GM10847 (cell line): Measurements from ENCODE around the gene DGCR8.

ENCODE experiments used
- POLR2A ChIP-seq: IDR thresholded peaks from 2 replicates; pipeline ENCODE4 v1.6.1; 2011; ENCODE audit not compliant: insufficient read length; ENCODE audit errors: extremely low read depth

The DGCR8 gene

DNA sequence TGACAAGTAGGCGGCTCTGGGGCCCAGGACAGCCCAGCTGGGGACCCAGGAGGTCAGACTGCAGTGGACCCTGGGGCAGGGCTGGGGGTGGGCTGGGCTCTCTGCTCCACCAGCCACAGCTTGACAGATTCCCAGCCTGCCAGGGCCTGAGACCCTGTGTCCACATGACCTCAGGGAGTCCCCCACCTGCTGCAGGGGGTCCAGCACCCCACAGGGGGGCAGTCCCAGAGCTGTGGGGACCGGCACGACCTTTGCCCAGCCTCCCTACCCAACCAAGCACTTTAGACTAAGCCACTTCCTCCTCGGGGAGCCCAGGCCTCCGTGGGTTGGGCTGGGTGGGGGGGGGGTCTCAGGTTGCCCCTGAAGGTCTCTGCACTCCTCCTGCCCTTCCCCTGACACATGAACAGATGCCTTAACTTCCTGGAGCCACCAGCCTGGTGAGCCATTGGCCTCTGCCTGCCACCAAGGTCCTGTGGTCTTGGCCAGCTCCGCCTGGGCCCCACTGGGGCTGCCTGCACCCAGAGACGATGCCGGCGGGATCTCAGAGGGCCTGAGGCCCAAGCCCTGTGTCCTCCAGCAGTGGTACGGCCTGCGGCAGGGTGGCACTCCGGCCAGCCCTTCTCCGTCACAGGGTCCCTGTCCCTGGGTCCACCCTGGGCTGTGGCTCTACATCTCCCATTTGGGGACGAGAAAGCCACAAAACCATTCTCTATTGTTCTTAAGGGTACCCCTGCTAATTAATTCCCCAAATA, 67.4 kb downstream of the DGCR8 start:
- no peak for TF ChIP-seq POLR2A

DNA sequence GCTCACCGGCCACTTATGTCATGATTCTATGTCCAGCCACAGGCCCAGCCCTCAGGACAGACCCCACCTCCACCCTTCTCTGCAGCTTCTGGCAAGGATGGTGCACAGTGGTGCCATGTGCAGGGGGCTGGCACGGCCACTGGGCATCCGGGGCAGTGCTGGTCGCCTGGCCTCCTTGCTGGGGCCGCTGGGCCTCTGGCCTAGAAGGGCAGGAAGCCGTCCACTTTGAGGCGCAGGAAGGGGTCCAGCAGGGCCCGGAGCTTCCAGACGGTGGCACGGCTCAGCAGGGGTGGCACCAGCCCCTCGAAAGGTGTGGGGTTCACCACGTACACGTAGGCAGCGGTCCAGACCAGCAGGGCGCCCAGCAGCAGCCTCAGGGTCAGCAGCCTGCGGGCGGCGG, 68.4 kb downstream of the DGCR8 start:
- TF ChIP-seq POLR2A: no peak

DNA sequence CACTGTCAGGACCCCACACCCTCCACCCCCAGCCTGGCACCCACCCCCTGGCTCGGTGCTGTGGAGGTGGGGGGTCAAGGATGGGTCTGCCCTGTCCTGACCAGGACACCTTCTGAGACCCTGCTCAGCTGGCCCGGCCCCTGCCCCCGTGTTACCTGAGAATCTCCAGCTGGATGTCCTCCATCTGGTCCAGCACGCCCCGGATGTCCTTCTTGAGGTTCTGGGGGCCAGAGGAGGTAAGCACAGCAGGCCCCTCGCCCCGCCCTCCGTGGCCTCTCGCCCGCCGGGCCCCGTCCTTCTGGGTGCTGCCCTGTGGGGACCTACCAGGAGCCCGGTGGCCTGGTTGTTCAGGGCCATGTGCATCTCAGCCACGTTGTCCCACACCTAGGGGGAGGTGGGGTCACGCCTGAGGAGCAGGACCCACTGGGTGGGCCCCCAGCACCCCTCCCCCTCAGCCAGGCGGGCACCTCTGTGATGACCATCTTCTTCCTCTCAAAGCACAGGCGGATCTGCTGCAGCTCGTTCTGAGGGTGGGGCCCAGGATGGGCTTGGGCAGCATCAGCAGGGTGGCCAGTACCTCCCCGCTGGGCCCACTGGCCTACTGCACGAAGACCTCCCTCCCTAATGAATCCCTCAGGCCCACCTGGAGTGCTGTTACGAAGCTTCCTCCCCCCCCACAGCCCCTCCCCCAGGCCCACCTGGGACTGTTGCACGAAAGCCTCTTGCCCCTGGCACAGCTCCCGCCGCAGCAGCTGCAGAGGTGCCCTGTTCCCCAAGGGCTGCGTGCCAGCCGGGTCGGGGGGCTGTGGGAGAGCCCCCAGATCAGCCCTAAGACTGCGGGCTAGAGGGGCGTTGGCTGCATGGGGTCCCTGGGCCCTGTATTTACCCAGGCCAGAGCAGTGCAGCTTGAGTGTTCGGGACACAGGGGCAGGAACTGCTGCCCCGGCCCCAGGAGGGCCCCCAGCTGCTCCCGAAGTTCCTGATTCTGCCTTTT, 69.5 kb downstream of the DGCR8 start:
- no peak for TF ChIP-seq POLR2A

DNA sequence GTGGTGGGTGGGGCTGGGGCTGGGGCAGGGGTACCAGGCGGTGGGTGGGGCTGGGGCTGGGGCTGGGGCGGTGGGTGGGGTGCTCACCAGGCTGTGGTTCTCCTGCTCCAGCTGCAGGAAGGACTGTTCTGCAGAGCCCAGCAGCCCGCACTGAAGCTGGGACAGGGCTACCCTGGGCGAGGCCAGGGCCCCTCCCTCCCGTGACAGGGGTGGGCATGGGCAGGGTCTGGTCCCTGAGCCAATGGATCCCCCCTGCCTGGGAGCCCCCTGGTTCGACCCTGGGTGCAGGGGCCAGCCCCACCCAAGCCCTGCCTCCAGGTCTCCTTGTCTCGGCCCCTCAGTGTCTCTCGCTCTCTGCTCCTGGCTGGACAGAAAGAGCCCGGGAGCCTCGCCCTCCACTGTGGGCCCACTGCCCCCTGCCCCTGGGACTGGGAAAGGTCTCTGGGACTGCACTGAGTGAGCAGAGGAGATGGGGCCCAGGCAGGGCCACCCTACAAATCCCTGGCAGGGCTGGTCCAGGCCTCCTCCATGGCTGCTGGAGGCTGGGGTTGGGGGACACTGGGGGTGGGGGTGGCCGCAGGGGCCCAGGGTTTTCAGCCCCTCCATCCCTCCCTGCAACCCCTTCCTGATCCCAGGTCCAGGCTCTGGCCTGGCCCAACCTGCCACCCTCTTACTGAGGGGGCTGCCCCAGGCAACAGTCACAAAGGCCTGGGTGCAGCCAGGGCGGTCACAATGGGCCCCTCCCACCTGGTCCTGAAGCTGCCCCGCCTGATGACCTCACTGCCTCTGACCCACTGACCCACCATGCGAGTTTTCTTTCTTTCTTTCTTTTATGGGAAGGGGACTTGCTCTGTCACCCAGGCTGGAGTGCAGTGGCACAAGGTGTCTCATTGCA, 70.6 kb downstream of the DGCR8 start, which contains the start of gene CCDC188:
Gene CCDC188, minus strand, starts transcription at position 675 of the 895 bp plus-strand sequence. Its CDS starts 69 bp downstream, at position 606.
- no peak for TF ChIP-seq POLR2A

DNA sequence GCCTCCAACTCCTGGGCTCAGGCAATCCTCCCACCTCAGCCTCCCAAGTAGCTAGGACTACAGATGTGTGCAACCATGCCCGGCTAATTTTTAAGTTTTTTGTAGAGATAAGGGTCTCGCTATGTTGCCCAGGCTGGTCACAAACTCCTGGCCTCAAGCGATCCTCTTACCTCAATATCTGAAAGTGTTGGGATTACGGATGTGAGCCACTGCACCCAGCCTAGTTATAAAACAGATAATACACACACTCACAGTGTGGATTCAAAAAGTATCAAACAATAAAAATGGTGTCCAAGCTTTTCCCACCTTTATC, 71.2 kb downstream of the DGCR8 start:
- TF ChIP-seq POLR2A: no peak

DNA sequence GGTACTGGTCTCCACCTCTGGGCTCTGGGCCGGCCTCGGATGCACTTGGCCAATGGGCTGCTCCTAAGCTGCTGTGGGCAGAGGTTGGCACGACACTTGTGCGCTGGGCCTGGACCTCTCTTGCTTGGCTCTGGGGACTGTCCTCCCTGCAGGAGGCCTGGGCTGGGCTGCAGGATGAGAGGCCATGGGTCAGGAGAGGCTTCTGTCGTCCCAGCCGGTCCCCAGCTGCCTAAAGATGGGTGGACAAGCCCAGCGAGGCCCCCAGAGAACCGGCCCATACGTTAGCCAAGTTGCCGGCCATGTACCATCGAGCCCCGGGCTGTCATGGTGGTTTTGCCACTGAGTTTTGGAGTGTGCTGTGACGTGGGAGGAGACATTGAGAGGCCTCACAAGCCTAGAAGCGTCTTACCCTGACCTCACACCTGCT, 72.4 kb downstream of the DGCR8 start:
- TF ChIP-seq POLR2A: no peak

DNA sequence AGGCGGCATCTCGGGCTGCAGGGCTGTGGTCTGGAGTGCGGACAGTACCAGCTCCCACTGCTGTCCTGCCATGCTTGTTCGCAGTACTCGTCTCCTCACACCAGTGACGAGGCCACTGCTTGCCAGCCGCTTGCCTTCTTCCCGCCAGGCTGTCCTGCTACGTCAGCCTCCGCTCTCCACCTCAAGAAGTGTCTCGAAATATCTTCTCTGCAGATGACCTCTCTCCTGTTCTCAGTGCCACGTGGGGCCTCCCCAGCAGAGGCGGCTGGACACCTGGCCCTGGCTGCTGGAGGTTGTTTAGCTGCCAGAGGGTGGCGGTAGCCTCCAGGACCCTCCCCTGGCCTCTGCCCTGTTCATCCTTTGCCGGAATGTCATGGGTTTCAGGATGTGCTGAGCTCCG, 73.9 kb downstream of the DGCR8 start:
- TF ChIP-seq POLR2A: no peak

DNA sequence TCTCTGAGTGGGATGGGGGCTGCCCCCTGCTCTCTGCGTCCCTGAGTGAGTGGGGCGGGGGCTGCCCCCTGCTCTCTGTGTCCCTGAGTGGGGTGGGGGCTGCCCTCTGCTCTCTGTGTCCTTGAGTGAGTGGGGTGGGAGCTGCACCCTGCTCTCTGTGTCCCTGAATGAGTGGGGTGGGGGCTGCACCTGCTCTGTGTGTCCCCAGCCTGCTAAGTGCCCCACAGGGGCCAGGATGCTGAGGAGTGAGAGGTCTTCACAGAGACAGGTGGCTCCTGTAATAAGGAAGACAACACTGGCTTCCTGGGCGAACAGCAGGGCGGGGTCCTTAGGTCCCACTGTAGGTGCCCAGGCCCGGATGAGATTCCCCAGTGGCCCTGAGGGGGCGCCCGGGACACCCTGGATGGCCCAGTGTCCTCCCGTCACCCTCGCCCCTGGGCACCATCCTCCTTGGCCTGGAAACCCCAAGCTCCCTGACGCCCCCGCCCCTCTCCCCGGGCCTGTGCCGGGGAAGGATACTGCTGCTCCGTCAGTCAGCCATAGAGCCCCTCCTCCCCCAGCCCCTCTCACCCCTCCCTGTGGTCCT, 74.7 kb downstream of the DGCR8 start:
- no peak for TF ChIP-seq POLR2A

DNA sequence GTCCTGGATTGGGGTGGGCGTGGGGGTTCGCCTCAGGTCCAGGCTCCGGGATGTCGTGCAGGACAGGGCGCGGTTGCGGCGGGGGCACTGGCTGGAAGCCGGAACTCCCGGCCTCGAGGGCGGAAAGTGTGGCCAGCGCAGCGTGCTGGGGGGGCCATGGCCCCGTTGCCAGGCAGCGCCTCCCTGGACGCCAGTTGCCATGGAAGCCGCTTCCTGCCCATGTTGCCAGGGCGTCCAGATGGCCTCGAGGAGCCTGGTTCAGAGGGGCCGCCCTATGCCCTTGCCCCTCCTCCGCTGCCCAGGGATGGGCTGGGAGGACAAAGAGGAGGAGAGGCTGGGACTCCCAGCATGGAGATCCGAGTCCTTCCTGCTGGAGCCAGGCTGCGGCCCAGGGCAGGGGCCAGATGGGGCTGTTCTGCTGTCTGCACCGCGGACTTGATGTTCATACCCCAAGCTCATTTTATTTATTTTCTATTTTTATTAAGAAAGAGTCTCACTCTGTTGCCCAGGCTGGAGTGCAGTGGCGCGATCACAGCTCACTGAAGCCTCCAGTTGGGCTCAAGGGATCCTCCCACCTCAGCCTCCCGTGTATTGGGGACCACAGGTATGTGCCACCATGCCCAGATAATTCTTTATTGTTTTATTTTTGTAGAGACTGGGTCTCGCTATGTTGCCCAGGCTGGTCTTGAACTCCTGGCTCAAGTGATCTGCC, 75.4 kb downstream of the DGCR8 start:
- TF ChIP-seq POLR2A: no peak

DNA sequence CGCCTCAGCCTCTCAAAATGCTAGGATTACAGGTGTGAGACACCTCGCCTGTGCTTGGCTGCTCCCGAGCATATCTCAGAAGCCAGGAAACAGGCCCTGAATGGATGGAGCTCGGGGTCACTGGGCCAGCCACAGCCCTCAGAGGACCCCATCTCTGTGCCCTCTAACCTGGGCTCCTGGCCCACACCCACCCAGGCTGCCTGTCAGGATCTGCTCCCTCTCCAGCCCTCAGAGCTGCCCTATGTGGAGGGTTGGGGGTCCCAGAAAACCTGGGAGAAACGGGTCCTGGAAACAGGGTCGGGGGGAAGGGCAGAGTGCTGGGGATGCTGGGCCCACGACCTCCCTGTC, 76.0 kb downstream of the DGCR8 start:
- no peak for TF ChIP-seq POLR2A

DNA sequence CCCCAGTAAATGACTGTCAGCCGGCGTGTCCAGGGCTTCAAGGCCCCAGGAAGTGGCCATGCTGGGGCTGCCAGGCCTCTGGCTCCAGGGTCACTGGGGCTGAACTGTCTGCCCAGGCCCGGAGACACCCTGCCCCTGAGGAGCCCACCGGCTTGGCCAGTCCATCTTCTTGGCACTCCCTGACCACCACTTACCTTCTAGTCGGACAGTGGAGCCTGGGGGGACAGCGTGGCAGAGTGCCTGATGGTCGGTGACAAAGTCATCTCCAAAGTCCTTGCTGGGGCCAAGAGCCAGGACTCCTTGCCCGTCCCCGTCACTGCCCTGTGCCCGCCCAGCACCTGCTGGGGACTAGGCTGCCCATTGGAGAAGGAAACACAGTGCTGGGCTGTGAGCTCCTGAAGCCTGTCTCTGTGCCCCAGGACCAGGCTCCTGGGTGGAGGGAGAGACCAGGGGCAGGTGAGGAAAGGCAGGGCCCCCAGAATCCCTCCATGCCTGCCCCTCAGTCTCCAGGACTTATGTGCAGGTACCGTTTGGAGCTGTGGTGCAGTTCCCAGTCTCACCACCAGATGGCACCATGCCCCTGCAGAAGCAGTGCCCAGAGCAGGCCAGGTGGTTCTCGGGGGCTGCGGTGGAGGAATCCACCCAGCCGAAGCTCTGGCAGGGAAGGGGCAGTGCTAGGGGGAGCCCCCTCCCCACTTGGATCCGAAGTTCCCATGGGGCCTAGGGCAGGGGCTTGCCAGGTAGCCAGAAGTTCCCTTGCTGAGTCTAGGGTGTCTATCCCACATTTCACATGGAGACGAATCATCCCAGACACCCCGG, 76.8 kb downstream of the DGCR8 start:
- TF ChIP-seq POLR2A: no peak

DNA sequence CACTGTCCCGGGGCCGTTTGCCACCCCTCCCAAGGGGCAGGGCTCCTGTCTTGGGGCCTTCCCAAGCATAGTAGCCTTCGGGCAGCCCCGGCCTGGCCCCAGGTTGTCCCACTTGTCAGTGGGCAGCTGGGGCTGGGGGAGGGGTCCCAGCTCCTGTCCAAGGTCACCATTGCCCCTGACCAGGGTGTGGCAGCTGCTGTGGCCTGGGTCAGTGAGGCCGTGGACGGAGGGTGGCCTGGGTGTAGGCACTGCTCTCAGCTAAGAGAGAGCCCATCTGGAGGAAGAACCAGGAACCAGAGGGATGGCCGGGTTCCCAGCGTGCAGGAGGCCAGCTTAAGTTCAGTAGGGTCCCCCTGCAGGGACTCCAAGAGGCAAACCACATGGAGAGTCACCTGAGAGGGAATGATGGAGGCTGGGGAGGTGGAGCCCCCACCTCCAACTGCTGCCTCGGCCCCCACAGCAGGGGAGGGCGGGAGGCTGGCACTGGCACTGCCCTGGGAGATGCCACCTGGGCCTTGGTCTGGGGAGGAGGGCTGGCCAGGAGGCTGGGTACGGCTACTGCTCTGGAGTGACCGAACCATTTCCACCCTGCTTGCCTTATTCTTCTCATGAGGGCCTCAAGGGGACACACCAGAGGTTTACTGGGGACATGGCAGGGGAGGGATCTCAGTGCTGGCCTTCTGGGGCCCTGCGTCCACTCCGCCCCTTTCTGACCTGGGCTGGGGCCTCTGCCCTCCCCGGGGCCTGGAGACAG, 77.6 kb downstream of the DGCR8 start:
- no peak for TF ChIP-seq POLR2A

DNA sequence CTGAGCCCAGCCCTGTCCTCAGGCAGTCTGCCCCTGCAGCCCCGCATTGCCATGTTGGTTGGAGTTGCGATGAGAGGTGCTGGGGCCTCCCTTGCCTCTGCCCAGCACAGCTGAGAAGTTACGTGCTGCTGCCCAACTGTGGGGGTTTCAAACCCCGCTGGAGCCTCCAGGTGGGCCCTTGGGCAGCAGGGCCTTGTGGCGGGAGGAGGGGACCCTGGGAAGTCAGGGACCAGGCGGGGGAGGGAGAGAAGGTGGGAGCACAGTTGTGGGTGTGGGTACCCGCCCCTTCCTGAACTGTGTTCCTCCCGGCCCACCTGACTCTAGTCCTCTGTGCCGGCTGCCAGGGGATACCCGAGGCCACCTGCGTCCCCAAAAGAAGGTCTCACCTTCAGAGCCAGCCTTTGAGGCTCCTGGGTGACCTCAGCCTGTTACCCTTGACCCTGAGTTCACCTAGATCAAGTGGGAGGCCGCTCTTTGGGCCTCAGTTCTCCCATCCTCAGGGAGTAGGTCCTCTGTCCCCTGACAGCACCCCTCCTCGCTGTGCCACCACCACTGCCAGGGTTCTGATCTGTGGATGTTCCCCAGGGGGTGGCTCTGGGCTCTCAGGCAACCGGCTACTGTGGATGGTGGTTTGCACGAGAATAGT, 78.5 kb downstream of the DGCR8 start:
- TF ChIP-seq POLR2A: no peak

DNA sequence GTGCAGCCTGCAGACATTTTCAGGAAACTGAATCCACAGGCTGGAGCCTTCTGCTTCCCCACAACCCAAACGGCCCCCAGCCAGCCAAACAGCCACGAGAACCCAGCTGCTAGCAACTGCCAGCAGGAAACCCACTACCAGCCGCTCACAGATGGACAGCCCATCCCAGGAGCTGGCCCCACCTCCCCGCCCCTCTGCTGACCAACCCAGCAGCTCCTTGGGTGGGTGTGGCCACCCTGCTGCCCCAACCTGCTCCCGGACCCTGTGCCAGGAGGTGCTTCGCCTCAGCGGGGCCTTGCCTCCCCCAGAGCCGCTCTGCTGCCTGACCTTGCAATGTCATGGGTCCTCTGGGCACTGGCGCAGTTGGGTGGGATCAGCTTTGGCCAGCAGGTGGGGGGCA, 79.0 kb downstream of the DGCR8 start:
- TF ChIP-seq POLR2A: no peak
